Upper lobe of left lung (tissue), 4 donors: ENCODE results near the gene ACLY.

Source experiments
- POLR2A ChIP-seq, 4 donors: fragments of 450-650 bp; IDR thresholded peaks; one replicate each; pipeline ENCODE4 v1.5.1; 2016 to 2017; ENCODE audit warnings: antibody characterized with exemption in 4 of 4, mild to moderate bottlenecking in 2 of 4
- POLR2AphosphoS5 ChIP-seq, 2 donors: sonication (generic); formaldehyde crosslinking; IDR thresholded peaks; one replicate each; pipeline ENCODE4 v1.5.1; 2017; ENCODE audit warnings: antibody characterized with exemption in 2 of 2
- TF ChIP-seq, protein P1 (sequence below), 6 experiments: fragments of 450-650 bp in 4 of 6; fragments of 200-600 bp in 2 of 6; sonication (generic) in 2 of 6; IDR thresholded peaks; one replicate each; pipeline ENCODE4 v1.5.1; 2016 to 2019; ENCODE audit warnings: antibody characterized with exemption in 6 of 6

DNA sequence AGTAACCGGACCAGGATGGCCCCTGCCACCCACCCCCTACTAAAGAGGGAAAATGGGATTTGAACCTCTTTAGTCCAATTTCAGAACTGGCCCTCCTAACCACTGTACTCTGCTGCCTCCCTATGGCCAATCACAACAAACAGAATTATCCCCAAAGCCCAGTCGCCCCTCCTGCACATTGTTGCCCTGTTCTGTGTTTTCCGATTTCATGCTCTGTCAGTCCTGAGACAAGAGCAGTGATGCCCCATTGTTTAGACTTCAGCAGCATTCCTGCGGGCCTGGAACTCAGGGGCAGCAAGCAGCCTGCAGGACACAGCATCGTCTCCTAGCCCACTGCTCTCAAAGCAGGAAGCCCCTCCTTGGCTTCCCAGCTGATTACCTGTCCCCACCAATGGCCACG lies 33.0 kb downstream of the ACLY start:
- TF ChIP-seq, protein P1, sequence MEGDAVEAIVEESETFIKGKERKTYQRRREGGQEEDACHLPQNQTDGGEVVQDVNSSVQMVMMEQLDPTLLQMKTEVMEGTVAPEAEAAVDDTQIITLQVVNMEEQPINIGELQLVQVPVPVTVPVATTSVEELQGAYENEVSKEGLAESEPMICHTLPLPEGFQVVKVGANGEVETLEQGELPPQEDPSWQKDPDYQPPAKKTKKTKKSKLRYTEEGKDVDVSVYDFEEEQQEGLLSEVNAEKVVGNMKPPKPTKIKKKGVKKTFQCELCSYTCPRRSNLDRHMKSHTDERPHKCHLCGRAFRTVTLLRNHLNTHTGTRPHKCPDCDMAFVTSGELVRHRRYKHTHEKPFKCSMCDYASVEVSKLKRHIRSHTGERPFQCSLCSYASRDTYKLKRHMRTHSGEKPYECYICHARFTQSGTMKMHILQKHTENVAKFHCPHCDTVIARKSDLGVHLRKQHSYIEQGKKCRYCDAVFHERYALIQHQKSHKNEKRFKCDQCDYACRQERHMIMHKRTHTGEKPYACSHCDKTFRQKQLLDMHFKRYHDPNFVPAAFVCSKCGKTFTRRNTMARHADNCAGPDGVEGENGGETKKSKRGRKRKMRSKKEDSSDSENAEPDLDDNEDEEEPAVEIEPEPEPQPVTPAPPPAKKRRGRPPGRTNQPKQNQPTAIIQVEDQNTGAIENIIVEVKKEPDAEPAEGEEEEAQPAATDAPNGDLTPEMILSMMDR (IDR thresholded peaks at IDR 0.05) = peak in 1 of 6 experiments; percentile 18
- TF ChIP-seq POLR2A (IDR thresholded peaks at IDR 0.05) (no peak), POLR2AphosphoS5 (IDR thresholded peaks at IDR 0.05) (no peak)
